GM12872 (cell line): Measurements from ENCODE around the gene CNDP1.

Experiments
- CTCF ChIP-seq: IDR thresholded peaks from 3 replicates; pipeline ENCODE4 v1.5.1; 2011; ENCODE audit warnings: low read depth, mild to moderate bottlenecking, low read length, moderate library complexity; ENCODE audit not compliant: insufficient read depth

CNDP1 gene

GRCh38 chr18:74494514-74494913 lies 39.8 kb upstream of the CNDP1 start:
- no peak for TF ChIP-seq CTCF

GRCh38 chr18:74495581-74496507 lies 38.5 kb upstream of the CNDP1 start, which contains the start of gene CNDP2:
TSS of gene CNDP2 (plus strand) at chr18:74496363. CDS start at chr18:74499974, 3,611 bp downstream.
- TF ChIP-seq CTCF = no peak

GRCh38 chr18:74496508-74497323 lies 37.6 kb upstream of the CNDP1 start:
- TF ChIP-seq CTCF = peak; percentile 19; the same call in 1 of the 3 replicates

GRCh38 chr18:74497324-74497676 lies 37.0 kb upstream of the CNDP1 start:
- TF ChIP-seq CTCF = 0 out of 3 replicates have a peak, but pooled peaks have one; percentile 2

GRCh38 chr18:74497778-74498177 lies 36.5 kb upstream of the CNDP1 start:
- TF ChIP-seq CTCF = no peak

- no peak for TF ChIP-seq CTCF
Observed at GRCh38 chr18:74498712-74499627, 35.3 kb upstream of the CNDP1 start.

- no peak for TF ChIP-seq CTCF
Observed at GRCh38 chr18:74499633-74500032, 34.7 kb upstream of the CNDP1 start.
